Panc1 (cell line): Measurements from ENCODE around the gene CLCN1.

ENCODE experiments used
- POLR2AphosphoS5 ChIP-seq: IDR thresholded peaks from 2 replicates; pipeline ENCODE4 v1.6.1; 2012; ENCODE audit warnings: mild to moderate bottlenecking, low read depth, low read length, moderate library complexity
- TF ChIP-seq, protein P1 (sequence below): fragments of 450-650 bp; IDR thresholded peaks from 2 replicates; pipeline ENCODE4 v1.5.1; 2017; ENCODE audit warnings: mild to moderate bottlenecking
- TF ChIP-seq, protein P2 (sequence below), 2 experiments: IDR thresholded peaks; 2 replicates each; pipeline ENCODE4 v1.6.1; 2011 to 2012; ENCODE audit warnings: low read depth in 2 of 2, control low read depth in 1 of 2, low read length in 1 of 2, mild to moderate bottlenecking in 1 of 2, moderate library complexity in 1 of 2; ENCODE audit not compliant: insufficient read depth in 1 of 2

DNA sequence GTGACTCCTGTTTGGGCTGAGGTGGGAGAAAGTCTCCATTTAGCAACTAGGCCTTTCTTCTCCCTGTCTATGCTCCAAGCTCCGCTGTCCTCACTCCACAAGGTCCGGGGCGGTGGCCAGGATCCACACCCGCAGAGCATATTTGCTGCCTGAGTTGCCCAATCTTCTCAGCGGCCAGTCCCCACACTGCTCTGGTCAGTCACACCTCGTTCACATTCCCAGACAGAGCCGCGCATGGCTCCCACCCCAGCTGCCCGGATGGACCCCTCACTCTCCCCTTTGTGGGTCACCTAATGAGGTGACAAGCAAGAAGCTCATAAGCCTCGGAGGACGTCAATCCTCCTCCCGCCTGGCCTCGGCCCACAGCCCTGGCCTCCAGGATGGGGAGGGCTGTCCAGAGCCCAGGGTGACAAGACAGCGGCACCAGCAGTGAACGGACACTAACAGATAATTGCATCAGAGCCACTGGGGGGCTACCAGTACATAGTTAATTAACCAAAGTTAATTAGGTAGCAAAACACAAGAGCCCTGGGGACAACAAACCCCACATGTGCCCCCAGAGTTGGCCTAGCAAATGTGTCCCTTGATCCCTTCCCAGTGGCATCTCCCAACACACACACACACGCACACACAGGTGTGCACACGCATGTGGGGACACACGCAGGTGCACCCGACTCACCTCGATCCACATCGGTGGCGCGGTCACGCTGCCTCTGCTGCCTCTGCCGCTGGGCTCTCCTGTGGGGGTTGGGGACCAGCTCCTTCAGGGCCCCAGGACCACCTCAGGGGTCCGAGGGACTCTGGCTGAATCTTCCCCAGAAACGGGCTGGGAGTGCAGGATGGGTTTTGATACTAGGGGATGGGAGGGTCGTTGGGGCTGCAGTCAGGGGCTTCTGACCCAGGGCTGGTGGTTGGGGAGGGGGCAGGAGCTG lies 81.0 kb downstream of the CLCN1 start:
- TF ChIP-seq, protein P1, sequence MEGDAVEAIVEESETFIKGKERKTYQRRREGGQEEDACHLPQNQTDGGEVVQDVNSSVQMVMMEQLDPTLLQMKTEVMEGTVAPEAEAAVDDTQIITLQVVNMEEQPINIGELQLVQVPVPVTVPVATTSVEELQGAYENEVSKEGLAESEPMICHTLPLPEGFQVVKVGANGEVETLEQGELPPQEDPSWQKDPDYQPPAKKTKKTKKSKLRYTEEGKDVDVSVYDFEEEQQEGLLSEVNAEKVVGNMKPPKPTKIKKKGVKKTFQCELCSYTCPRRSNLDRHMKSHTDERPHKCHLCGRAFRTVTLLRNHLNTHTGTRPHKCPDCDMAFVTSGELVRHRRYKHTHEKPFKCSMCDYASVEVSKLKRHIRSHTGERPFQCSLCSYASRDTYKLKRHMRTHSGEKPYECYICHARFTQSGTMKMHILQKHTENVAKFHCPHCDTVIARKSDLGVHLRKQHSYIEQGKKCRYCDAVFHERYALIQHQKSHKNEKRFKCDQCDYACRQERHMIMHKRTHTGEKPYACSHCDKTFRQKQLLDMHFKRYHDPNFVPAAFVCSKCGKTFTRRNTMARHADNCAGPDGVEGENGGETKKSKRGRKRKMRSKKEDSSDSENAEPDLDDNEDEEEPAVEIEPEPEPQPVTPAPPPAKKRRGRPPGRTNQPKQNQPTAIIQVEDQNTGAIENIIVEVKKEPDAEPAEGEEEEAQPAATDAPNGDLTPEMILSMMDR: no peak
- TF ChIP-seq POLR2AphosphoS5: no peak
- TF ChIP-seq, protein P2, sequence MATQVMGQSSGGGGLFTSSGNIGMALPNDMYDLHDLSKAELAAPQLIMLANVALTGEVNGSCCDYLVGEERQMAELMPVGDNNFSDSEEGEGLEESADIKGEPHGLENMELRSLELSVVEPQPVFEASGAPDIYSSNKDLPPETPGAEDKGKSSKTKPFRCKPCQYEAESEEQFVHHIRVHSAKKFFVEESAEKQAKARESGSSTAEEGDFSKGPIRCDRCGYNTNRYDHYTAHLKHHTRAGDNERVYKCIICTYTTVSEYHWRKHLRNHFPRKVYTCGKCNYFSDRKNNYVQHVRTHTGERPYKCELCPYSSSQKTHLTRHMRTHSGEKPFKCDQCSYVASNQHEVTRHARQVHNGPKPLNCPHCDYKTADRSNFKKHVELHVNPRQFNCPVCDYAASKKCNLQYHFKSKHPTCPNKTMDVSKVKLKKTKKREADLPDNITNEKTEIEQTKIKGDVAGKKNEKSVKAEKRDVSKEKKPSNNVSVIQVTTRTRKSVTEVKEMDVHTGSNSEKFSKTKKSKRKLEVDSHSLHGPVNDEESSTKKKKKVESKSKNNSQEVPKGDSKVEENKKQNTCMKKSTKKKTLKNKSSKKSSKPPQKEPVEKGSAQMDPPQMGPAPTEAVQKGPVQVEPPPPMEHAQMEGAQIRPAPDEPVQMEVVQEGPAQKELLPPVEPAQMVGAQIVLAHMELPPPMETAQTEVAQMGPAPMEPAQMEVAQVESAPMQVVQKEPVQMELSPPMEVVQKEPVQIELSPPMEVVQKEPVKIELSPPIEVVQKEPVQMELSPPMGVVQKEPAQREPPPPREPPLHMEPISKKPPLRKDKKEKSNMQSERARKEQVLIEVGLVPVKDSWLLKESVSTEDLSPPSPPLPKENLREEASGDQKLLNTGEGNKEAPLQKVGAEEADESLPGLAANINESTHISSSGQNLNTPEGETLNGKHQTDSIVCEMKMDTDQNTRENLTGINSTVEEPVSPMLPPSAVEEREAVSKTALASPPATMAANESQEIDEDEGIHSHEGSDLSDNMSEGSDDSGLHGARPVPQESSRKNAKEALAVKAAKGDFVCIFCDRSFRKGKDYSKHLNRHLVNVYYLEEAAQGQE (IDR thresholded peaks at IDR 0.05; ENCODE audit: insufficient read depth in 1 of 2, low read depth in 2 of 2, low read length in 1 of 2): no peak
